BJ (cell line): Measurements from ENCODE around the gene FGD4. TPM values are rescaled to one million over a fixed set of nuclear protein-coding genes. Genes with fewer than 3 reads are reported as not detected.

Experiments
- CTCF ChIA-PET: fragments of 350-600 bp; formaldehyde crosslinking; extraction: SDS; loops from one replicate; lab custom pipeline; 2021; ENCODE audit warnings: antibody characterized with exemption, inconsistent platforms; lab: Yijun Ruan, JAX
- POLR2A ChIA-PET: fragments of 300-600 bp; sonication (Branson Sonifier 250); formaldehyde crosslinking; extraction: SDS; loops from one replicate; lab custom pipeline; 2021; ENCODE audit warnings: antibody characterized with exemption; lab: Charles Lee
- DNase-seq: peaks from one replicate; pipeline ENCODE4 v3.0.0-alpha.2; 2011; ENCODE audit warnings: low read depth
- H3K27me3 ChIP-seq: 2 replicates; pipeline ENCODE4 v1.6.0; 2011; ENCODE audit warnings: low read length; ENCODE audit not compliant: control insufficient read depth, insufficient read depth
- H3K36me3 ChIP-seq: 2 replicates; pipeline ENCODE4 v1.5.1; 2011; ENCODE audit warnings: low read length; ENCODE audit not compliant: control insufficient read depth, insufficient read depth
- H3K4me3 ChIP-seq: 2 replicates; pipeline ENCODE4 v1.5.1; 2011; ENCODE audit warnings: low read depth, mild to moderate bottlenecking, control low read depth, low read length
- polyA plus RNA-seq: library from polyadenylated mRNA; depleted of rRNA; stranded (reverse); fragments of >200 nt; gene quantifications from 2 replicates; pipeline ENCODE4 v1.2.3, GENCODE V29; 2011
- TF ChIP-seq, protein P1 (sequence below): IDR thresholded peaks from 2 replicates; pipeline ENCODE4 v1.5.1; 2011; ENCODE audit warnings: low read depth, mild to moderate bottlenecking, control low read depth, inconsistent platforms, low read length, moderate library complexity; ENCODE audit not compliant: insufficient read depth

The FGD4 gene
- polyA plus RNA-seq, 1 experiment = 11.1 TPM

DNA sequence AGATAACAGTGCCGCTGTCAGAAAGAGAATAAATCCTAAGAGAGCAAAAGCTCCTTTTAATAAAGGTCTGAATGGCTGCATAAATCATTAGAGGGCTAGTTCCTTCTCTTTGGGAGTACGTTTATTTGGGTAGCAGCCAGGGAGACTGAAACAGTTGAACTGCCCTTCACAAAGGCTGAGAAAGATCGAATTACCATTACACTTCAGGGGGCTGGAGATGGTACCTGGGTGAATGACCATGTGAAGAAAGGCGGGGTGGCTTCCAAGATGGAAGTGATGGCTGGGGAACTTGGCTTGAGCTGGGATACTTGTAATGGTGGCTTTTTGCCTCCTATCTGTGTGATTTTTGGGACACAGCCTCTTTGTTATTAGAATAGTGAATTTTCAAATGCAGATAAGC lies 1.7 kb upstream of the FGD4 start:
- ChIA-PET CTCF (interaction anchor here (0.7 to 0.8 kb wide), 2 partner anchors 12 to 272 kb away, joined by 3 read pairs; no protein-coding TSS in a partner anchor), POLR2A (no interaction called here)
- no peak for DNase-seq
- TF ChIP-seq, protein P1, sequence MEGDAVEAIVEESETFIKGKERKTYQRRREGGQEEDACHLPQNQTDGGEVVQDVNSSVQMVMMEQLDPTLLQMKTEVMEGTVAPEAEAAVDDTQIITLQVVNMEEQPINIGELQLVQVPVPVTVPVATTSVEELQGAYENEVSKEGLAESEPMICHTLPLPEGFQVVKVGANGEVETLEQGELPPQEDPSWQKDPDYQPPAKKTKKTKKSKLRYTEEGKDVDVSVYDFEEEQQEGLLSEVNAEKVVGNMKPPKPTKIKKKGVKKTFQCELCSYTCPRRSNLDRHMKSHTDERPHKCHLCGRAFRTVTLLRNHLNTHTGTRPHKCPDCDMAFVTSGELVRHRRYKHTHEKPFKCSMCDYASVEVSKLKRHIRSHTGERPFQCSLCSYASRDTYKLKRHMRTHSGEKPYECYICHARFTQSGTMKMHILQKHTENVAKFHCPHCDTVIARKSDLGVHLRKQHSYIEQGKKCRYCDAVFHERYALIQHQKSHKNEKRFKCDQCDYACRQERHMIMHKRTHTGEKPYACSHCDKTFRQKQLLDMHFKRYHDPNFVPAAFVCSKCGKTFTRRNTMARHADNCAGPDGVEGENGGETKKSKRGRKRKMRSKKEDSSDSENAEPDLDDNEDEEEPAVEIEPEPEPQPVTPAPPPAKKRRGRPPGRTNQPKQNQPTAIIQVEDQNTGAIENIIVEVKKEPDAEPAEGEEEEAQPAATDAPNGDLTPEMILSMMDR = no peak
- peaks cover 7% of the 10 kb centered on the region for H3K27me3 ChIP-seq
- H3K4me3 ChIP-seq = no peak overlapping the region
- H3K36me3 ChIP-seq = no peaks in the 10 kb centered on the region

- H3K4me3 ChIP-seq = no peak overlapping the region
- ChIA-PET POLR2A (no interaction called here), CTCF (interaction anchor here (0.7 to 0.8 kb wide), 2 partner anchors 11 to 272 kb away, joined by 3 read pairs; no protein-coding TSS in a partner anchor)
- TF ChIP-seq, protein P1 = no peak
- DNase-seq = no peak
- peaks cover 7% of the 10 kb centered on the region for H3K27me3 ChIP-seq
- H3K36me3 ChIP-seq = no peaks in the 10 kb centered on the region
Measured at GRCh38 chr12:32398181-32398580, 1.2 kb upstream of the FGD4 start.

DNA sequence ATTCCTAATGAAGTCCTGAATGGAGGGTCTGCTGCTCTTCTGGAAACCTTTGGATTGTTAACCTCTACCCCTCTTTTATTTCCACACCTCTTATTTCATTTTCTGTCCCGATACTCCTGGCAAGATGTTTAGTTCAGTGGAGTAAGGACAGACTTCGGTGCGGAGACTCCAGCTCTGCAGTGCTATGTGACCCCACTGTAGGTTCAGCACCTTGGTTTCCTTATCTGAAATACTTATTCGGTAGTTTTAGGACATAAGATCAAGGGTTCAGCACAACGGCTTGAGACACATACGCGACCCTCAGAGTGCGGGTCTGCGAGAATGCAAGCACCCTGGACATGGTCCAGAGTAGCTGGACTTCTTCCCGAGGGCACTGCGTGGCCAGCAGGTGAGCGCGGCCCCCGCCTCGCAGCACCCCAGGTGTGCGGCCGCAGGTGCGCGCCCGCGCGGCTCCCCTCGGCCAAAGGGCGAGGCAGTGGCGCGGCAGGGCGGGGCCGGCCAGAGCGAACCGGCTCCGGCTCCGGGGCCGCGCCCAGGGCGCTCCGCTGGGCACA lies 465 bp upstream of the FGD4 start:
- H3K36me3 ChIP-seq = no peaks in the 10 kb centered on the region
- DNase-seq = no peak
- H3K4me3 ChIP-seq = peak overlapping the region; percentile 67
- ChIA-PET POLR2A (no interaction called here), CTCF (interaction anchor here (0.8 to 1.7 kb wide), 3 partner anchors 9 to 57 kb away, joined by 3 to 4 read pairs (median 3); no protein-coding TSS in a partner anchor)
- H3K27me3 ChIP-seq = peaks cover 7% of the 10 kb centered on the region
- TF ChIP-seq, protein P1 = no peak

GRCh38 chr12:32400114-32400672 lies 835 bp downstream of the FGD4 start:
- Histone ChIP-seq H3K27me3 (peaks cover 7% of the 10 kb centered on the region), H3K4me3 (peak overlapping the region; percentile 67), H3K36me3 (no peaks in the 10 kb centered on the region)
- TF ChIP-seq, protein P1 = no peak
- ChIA-PET CTCF (interaction anchor here (0.7 to 1.7 kb wide), 2 partner anchors 33 to 55 kb away, joined by 3 to 4 read pairs; no protein-coding TSS in a partner anchor), POLR2A (no interaction called here)
- no peak for DNase-seq

GRCh38 chr12:32400866-32401265 lies 1.5 kb downstream of the FGD4 start:
- Histone ChIP-seq H3K4me3 (no peak overlapping the region), H3K27me3 (peaks cover 7% of the 10 kb centered on the region), H3K36me3 (no peaks in the 10 kb centered on the region)
- CTCF ChIA-PET = no interaction called here
- POLR2A ChIA-PET = no interaction called here
- DNase-seq = no peak
- TF ChIP-seq, protein P1 = no peak
